ENCODE data around the gene TENM3. TPM values are rescaled to one million over a fixed set of nuclear protein-coding genes. Genes with fewer than 3 reads are reported as not detected.

TENM3 gene
- total and polyA plus RNA-seq, 2 of the 8 experiments (the other 6 are each of a cell fraction or from before 2014, with no cell fraction given) = 36.9 to 69.3 TPM

GRCh38 chr4:182255441-182256190 is 12.4 kb downstream of the TENM3 start:
- no peaks in the 10 kb centered on the region for H3K36me3 ChIP-seq (ENCODE audit: control insufficient read depth in 2 of 4, insufficient read depth in 4 of 4, low read length in 3 of 4)
- H3K27ac ChIP-seq (ENCODE audit: low read depth, low read length) = no peak overlapping the region
- no peak overlapping the region for H2AK5ac ChIP-seq (ENCODE audit: low read depth, low read length)
- FAIRE-seq (peak; percentile 7), DNase-seq (ENCODE audit: low read depth in 1 of 2, low spot score in 2 of 2) (no peak)
- H2AFZ ChIP-seq (ENCODE audit: low read length) = no peak overlapping the region
- H3K4ac ChIP-seq (replicated peaks; ENCODE audit: insufficient read length, low read depth, low read length) = no peak overlapping the region
- no peak overlapping the region for H3K56ac ChIP-seq (replicated peaks; ENCODE audit: insufficient read length, low read depth, low read length)
- WGBS, 2 experiments (ENCODE audit: extremely low coverage in 1 of 2, insufficient coverage in 1 of 2, insufficient read length in 1 of 2, insufficient replicate concordance in 2 of 2, low coverage in 1 of 2, low lambda C conversion rate in 2 of 2, missing lambda C conversion rate in 1 of 2) = 83% methylated on average over 8 of the region's 8 CpGs; no CpG with 5 or more reads in 1 of the 2 experiments
- H3K18ac ChIP-seq (ENCODE audit: extremely low read depth, low read length) = no peak overlapping the region
- 0 out of 2 replicates have a peak overlapping the region, but pooled peaks have one; percentile 6 for H2BK20ac ChIP-seq (ENCODE audit: low read length)
- no peak overlapping the region for H2BK5ac ChIP-seq (ENCODE audit: low read depth, low read length)
- H3K23ac ChIP-seq (ENCODE audit: insufficient read length) = no peak overlapping the region
- no peak overlapping the region for H3K4me3 ChIP-seq (ENCODE audit: extremely low read depth in 1 of 4, insufficient read depth in 2 of 4, low read depth in 3 of 4, low read length in 4 of 4)
- H3K4me2 ChIP-seq (ENCODE audit: insufficient read depth in 1 of 2, low read depth in 2 of 2, low read length in 2 of 2) = no peak overlapping the region
- no peaks in the 10 kb centered on the region for H4K20me1 ChIP-seq (replicated peaks in 1 of 2; ENCODE audit: control insufficient read depth in 1 of 2, insufficient read depth in 2 of 2, low read length in 2 of 2)
- H3K9ac ChIP-seq (replicated peaks in 1 of 4; ENCODE audit: extremely low read depth in 1 of 4, low read depth in 3 of 4, low read length in 3 of 4) = no peak overlapping the region
- H4K91ac ChIP-seq (replicated peaks; ENCODE audit: insufficient read length, low read length) = peak overlapping the region; percentile 50
- no peaks in the 10 kb centered on the region for H3K9me3 ChIP-seq (ENCODE audit: insufficient read depth in 2 of 2, low read depth in 1 of 2, low read length in 1 of 2)
- no peak overlapping the region for H4K5ac ChIP-seq (ENCODE audit: insufficient read length, low read depth, low read length)
- no peak overlapping the region for H2BK12ac ChIP-seq (ENCODE audit: low read depth, low read length)
- no peaks in the 10 kb centered on the region for H3K79me1 ChIP-seq (ENCODE audit: low read depth, low read length)
- no peak overlapping the region for H2BK15ac ChIP-seq (ENCODE audit: low read length)
- peaks cover 0 to 29% (median 8%) of the 10 kb centered on the region in 4 experiments; a peak in 5 of 7 replicates for H3K4me1 ChIP-seq (replicated peaks in 1 of 4; ENCODE audit: control insufficient read depth in 3 of 4, insufficient read depth in 4 of 4, low read length in 3 of 4)
- H4K8ac ChIP-seq (ENCODE audit: extremely low read depth, insufficient read depth, low read length) = no peak overlapping the region
- TF ChIP-seq SUZ12 (IDR thresholded peaks at IDR 0.05; ENCODE audit: low read length) = no peak
- no peak for TF ChIP-seq NANOG (IDR thresholded peaks at IDR 0.05; ENCODE audit: insufficient read depth, low read depth, low read length, poor library complexity, severe bottlenecking)
- no peak for TF ChIP-seq SIN3A (conservative IDR thresholded peaks at IDR 0.05 in 1 of 2, IDR thresholded peaks at IDR 0.05 in 1 of 2; ENCODE audit: low read depth in 1 of 2, low read length in 2 of 2)
- no peak for TF ChIP-seq HDAC6 (IDR thresholded peaks at IDR 0.05; ENCODE audit: low read depth, low read length)
- peak in 1 of 2 experiments; percentile 21; a peak in 1 of 4 replicates for TF ChIP-seq RAD21 (IDR thresholded peaks at IDR 0.05 in 1 of 2, conservative IDR thresholded peaks at IDR 0.05 in 1 of 2; ENCODE audit: low read depth in 2 of 2, low read length in 2 of 2)
- TF ChIP-seq RXRA (IDR thresholded peaks at IDR 0.05; ENCODE audit: insufficient read depth, low read depth, low read length) = no peak
- no peak for TF ChIP-seq EP300 (IDR thresholded peaks at IDR 0.05; ENCODE audit: borderline replicate concordance in 1 of 2, low read depth in 2 of 2, low read length in 2 of 2)
- H3K27me3 ChIP-seq (replicated peaks in 1 of 4; ENCODE audit: control insufficient read depth in 3 of 4, extremely low read depth in 1 of 4, insufficient read depth in 3 of 4, low read length in 3 of 4) = no peaks in the 10 kb centered on the region
- CTCF ChIA-PET (ENCODE audit: partially characterized antibody) = interaction anchor here (0.9 kb wide), 1 partner anchor 33 kb away, joined by 3 read pairs; no protein-coding TSS in a partner anchor
- 0 out of 4 replicates have a peak, but pooled peaks cover 0 to 2% of the 10 kb centered on the region in 2 experiments for H3K79me2 ChIP-seq (ENCODE audit: control insufficient read depth in 1 of 2, insufficient read depth in 2 of 2, low read length in 2 of 2)
- no peak overlapping the region for H3K14ac ChIP-seq (ENCODE audit: insufficient read length)
- H3K23me2 ChIP-seq (ENCODE audit: low read depth, low read length) = no peaks in the 10 kb centered on the region
- H2BK120ac ChIP-seq (replicated peaks; ENCODE audit: low read depth, low read length) = no peak overlapping the region
- POLR2A ChIA-PET (ENCODE audit: partially characterized antibody) = no interaction called here
